GM18505 (cell line): ENCODE results near the gene DRC7.

Experiments
- ATAC-seq: cut with Tn5 transposase; IDR thresholded peaks from one replicate; pipeline ENCODE4 v1.9.1; 2021; ENCODE audit not compliant: unreplicated experiment
- POLR2A ChIP-seq: IDR thresholded peaks from 4 replicates; pipeline ENCODE4 v1.6.1; 2011; ENCODE audit warnings: borderline replicate concordance; ENCODE audit not compliant: insufficient read depth, insufficient read length; ENCODE audit errors: extremely low read depth

DRC7 gene, protein sequence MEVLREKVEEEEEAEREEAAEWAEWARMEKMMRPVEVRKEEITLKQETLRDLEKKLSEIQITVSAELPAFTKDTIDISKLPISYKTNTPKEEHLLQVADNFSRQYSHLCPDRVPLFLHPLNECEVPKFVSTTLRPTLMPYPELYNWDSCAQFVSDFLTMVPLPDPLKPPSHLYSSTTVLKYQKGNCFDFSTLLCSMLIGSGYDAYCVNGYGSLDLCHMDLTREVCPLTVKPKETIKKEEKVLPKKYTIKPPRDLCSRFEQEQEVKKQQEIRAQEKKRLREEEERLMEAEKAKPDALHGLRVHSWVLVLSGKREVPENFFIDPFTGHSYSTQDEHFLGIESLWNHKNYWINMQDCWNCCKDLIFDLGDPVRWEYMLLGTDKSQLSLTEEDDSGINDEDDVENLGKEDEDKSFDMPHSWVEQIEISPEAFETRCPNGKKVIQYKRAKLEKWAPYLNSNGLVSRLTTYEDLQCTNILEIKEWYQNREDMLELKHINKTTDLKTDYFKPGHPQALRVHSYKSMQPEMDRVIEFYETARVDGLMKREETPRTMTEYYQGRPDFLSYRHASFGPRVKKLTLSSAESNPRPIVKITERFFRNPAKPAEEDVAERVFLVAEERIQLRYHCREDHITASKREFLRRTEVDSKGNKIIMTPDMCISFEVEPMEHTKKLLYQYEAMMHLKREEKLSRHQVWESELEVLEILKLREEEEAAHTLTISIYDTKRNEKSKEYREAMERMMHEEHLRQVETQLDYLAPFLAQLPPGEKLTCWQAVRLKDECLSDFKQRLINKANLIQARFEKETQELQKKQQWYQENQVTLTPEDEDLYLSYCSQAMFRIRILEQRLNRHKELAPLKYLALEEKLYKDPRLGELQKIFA

DNA sequence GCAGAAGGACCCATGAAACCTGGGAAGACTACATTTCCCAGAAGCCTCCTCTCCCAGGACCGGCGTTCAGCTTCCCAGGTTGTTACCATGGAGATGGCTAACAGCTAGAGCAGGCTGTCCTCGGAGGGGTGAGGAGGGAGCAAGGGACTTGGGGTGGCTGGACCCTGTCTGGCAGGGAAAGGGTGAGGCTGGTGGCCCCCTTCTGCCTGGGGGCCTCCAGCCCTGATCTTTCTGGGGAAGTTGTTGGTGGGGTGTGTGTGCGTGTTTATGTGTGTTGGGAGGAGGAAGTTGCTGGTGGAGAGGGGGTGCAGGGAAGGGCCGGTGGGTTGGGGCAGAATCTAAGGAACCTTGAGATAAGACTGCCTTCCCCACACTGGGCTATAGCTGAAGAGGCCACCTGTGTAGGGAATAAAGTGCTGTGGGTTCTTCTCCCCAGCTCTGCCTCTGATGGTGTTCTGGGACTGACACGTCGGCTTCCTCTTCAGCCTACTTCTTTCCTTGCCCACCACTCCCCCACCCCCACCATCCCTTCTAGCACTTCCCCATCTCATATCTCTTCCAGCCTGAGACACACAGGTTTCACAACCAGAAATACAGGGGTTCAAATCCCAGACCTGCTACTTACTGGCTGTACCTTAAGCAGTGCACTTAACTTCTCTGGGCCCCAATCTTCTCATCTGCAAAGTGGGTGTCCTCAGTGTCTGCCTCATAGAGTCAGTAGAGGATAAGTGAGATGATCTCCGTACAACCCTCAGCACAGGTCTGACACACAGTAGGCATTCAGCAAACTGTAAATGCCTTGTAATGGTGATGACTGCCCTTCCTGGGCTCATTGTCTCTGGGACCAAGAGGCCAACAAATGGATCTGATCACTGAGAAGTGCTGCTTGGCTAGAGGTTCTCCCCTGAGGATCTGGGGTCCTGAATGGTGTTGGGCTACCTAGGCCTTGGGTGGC is at the start of gene DRC7:
TSS of gene DRC7 (plus strand) at position 82 of the 955 bp plus-strand sequence. CDS start 3,144 bp downstream, outside the sequence.
- TF ChIP-seq POLR2A, result no peak
- no peak for ATAC-seq

GRCh38 chr16:57645169-57645568 is 49.4 kb upstream of the DRC7 start:
- no peak for ATAC-seq

DNA sequence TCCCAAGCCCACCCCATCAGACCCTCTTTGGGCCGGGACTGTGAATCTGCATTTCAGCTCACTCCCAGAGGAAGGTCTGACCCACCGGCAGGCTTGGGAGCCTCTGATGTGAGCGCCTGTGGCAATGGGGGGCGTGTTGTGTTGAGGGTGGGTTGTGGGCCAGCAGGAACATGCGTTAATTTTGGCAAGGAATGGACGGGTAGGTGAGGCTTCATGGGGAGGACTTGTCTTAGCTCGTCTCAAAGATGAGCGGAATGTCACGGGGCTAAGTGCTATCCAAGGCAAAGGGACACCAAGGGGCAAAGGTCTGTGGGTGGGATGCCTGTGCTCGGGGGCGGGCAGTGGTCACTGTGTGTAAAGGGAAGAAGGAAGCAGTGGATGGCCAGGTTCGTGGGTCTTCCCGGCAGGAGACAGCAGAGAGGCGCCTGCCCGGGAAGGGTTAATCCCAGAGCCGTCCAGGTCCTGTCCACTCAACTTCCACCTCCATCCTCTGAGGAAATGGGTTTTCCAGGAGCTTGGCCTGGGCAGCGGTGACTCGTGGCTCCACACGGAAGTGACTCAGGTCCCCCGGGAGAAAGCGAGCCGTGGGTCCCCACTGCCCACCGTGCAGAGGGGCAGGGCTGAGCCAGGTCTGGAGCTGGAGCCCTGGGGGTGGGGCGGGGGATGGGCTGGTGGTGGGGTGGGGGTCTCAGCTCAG is 48.8 kb upstream of the DRC7 start:
- ATAC-seq, result no peak
- TF ChIP-seq POLR2A, result no peak

More at GRCh38 chr16:57645169-57645568, 49.4 kb upstream of the DRC7 start:
- TF ChIP-seq POLR2A, result no peak

DNA sequence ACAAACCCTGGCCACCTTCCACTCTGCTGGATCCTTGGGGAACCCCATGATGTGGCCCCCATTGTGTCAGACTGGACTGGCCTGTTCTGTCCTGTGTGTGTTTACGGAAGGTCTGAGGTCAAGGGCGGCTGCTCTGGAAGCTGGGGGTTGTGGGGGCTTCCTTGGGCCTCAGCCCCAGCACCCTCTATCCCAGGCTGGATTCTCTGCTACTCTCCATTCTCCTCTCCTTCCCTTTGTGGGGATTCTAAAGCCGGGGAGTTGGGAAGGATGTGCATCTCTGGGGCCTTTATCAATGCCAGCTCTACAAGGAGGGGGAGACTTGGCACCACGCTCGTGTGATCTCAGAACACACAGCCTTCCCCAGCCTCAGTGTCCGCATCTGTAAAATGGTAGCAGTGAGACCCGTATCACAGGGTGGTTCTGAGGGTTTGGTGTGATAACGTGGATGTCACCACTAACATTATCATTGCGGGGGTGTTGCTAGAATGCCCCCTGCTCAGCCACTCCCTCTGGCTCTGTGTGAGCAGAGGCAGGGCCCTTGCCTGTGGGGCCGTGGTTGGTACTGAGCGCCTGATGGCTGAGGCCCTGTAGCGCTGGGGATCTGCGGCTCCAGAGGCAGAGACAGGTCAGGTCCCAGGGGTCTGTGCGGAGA is 48.1 kb upstream of the DRC7 start:
- ATAC-seq, result no peak
- no peak for TF ChIP-seq POLR2A

DNA sequence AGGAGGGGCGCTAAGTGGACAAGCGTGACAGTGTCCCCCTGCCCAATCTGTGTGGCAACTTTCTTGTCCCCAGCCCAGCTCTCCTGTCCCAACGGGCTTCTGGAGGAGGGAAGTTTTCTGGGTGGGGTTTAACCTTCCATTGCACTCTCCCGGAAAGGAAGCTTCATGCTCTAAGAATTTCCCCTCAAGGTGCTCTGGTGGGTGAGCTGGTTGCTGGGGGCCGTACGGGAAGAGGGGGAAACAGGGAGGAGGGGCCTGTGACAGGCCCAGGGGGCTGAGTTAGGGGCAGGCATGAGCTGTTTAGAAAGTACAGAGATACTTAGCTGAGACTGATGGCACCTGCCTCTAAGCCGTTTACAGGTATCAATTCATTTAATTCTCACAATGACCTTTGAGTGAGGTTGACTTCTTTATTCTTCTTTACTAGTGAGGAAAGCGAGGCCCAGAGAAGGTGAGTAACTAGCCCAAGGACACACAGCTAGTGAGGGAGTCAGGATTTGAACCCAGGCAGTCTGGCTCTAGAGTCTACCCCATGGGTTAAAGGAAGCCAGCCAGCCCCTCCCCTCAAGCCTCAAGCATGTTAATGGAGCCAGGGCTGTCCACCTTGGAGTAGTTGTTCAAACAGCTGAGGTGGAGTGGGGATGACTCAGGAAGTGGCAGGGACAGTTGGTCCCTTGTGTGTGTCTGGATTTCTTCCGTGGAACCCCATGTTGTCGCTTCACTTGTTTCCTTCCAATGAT is 47.3 kb upstream of the DRC7 start:
- no peak for TF ChIP-seq POLR2A
- ATAC-seq, result no peak

- no peak for ATAC-seq
- TF ChIP-seq POLR2A, result no peak
Observed at GRCh38 chr16:57648125-57648524, 46.5 kb upstream of the DRC7 start.

DNA sequence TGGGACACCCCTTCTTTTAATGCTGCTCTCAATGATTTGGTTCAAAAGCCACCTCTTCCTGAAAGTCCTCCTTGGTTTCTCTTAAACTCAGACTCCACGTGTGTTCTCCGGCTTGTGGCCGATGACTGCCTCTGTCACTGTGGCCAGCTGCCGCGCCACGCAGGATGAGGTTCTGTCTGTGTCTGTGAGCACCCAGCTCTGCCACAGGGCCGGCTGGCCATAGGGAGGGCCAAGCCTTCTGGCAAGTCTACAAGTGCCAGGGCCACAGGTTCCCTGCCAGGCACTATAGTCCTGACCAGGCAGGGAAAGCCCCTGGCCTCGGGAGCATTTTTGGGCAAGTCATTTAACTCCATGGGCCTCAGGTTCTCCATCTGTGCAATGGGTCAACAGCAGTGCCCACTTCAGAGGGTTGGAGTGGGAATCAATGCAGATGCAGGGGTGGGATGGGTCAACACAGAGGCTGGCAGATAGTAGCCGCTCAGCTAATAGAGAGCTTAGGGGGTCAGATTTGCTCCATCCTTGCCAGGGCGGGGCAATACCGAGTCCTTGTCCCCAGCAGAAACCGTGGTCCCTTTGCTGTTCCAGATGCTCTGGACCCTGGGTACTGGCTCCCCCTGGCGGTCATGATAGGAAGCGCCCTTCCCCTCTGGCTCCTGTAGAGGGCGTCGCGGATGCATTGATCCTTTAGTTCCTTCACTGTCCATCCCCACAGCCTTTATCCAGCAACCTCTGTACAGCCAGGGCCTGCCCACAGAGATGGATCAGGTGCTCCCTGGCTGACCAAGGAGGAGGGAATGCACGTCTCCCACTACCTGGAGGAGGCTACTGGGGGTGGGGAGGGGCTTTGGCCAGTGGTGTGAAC is 45.8 kb upstream of the DRC7 start:
- ATAC-seq, result peak; percentile 53
- TF ChIP-seq POLR2A, result no peak

- no peak for TF ChIP-seq POLR2A
- no peak for ATAC-seq
Observed at GRCh38 chr16:57649443-57649751, 45.2 kb upstream of the DRC7 start.

GRCh38 chr16:57649846-57650245 is 44.8 kb upstream of the DRC7 start:
- TF ChIP-seq POLR2A, result no peak
- no peak for ATAC-seq
